Measurements from ENCODE around the gene ISL2. TPM values are rescaled to one million over a fixed set of nuclear protein-coding genes. Genes with fewer than 3 reads are reported as not detected.

Gene ISL2
- total RNA-seq, 2 donors from 2014 or later = 0.35 TPM; not detected in 1

GRCh38 chr15:76363251-76363650, 26.7 kb downstream of the ISL2 start:
- Mint-ChIP-seq H3K36me3 (ENCODE audit: low read depth) (peaks cover 7% of the 10 kb centered on the region), H3K9me3 (no peaks in the 10 kb centered on the region), H3K4me3 (no peak overlapping the region), H3K4me1 (no peaks in the 10 kb centered on the region), H3K27ac (no peak overlapping the region), H3K27me3 (no peaks in the 10 kb centered on the region)
- no peak for ATAC-seq (replicated peaks)

DNA sequence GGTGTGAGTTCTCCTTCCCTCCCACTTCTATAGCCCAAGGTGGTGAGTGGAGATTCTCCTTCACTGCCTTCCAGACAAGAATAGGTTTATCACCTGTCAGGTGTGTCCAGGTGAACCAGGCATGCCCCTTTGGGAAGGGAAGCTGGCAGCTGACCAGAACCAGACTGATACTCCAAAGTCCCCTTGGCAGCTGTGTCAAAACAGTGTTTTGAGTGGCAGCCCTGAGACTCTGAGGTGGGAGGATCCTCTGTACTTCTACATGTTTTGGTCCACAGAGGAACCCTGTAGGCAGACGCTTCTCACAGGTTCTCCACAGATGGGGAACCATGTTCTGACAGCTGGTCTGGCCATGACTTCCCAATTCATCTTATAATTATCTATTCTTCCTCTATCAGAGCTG, 30.1 kb downstream of the ISL2 start:
- Mint-ChIP-seq H3K27me3 (no peaks in the 10 kb centered on the region), H3K4me1 (peaks cover 4% of the 10 kb centered on the region), H3K27ac (no peak overlapping the region), H3K4me3 (no peak overlapping the region), H3K9me3 (no peaks in the 10 kb centered on the region), H3K36me3 (ENCODE audit: low read depth) (peaks cover 7% of the 10 kb centered on the region)
- no peak for ATAC-seq (replicated peaks)

- H3K9me3 Mint-ChIP-seq = no peaks in the 10 kb centered on the region
- no peak for ATAC-seq (replicated peaks)
- no peaks in the 10 kb centered on the region for H3K27me3 Mint-ChIP-seq
- no peak overlapping the region for H3K27ac Mint-ChIP-seq
- H3K4me3 Mint-ChIP-seq = no peak overlapping the region
- peaks cover 4% of the 10 kb centered on the region for H3K4me1 Mint-ChIP-seq
- H3K36me3 Mint-ChIP-seq (ENCODE audit: low read depth) = peaks cover 21% of the 10 kb centered on the region
Observed at GRCh38 chr15:76368122-76368621, 31.6 kb downstream of the ISL2 start.

GRCh38 chr15:76376029-76376428, 39.5 kb downstream of the ISL2 start:
- Mint-ChIP-seq H3K9me3 (no peaks in the 10 kb centered on the region), H3K27me3 (no peaks in the 10 kb centered on the region), H3K4me3 (no peak overlapping the region), H3K36me3 (ENCODE audit: low read depth) (peaks cover 48% of the 10 kb centered on the region), H3K4me1 (no peaks in the 10 kb centered on the region), H3K27ac (no peak overlapping the region)
- ATAC-seq (replicated peaks) = no peak

GRCh38 chr15:76376816-76377215, 40.2 kb downstream of the ISL2 start:
- no peak overlapping the region for H3K4me3 Mint-ChIP-seq
- no peaks in the 10 kb centered on the region for H3K9me3 Mint-ChIP-seq
- H3K4me1 Mint-ChIP-seq = no peaks in the 10 kb centered on the region
- ATAC-seq (replicated peaks) = no peak
- H3K27me3 Mint-ChIP-seq = no peaks in the 10 kb centered on the region
- H3K27ac Mint-ChIP-seq = no peak overlapping the region
- H3K36me3 Mint-ChIP-seq (ENCODE audit: low read depth) = peaks cover 52% of the 10 kb centered on the region

DNA sequence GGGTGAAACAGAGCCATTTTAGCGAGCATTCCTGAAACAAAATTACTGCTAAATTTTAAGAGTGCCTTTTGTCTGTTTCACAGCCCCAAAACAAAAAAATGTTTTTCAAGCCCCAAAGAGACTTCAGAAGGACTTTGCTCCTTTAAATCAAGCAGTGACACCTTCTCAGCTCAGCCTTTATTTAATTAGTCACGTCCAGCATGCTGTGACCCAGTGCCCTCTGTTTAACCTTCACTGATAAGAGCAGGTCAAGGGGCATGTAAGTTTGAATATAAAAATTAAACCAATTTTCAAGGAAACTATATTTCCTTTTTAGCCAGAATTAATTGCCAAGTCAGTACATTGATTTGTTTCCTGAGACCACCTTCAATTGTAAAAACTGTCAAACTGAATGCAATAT, 40.6 kb downstream of the ISL2 start:
- H3K27me3 Mint-ChIP-seq = no peaks in the 10 kb centered on the region
- no peak overlapping the region for H3K4me3 Mint-ChIP-seq
- H3K9me3 Mint-ChIP-seq = no peaks in the 10 kb centered on the region
- H3K36me3 Mint-ChIP-seq (ENCODE audit: low read depth) = peaks cover 48% of the 10 kb centered on the region
- no peak overlapping the region for H3K27ac Mint-ChIP-seq
- no peaks in the 10 kb centered on the region for H3K4me1 Mint-ChIP-seq
- no peak for ATAC-seq (replicated peaks)

DNA sequence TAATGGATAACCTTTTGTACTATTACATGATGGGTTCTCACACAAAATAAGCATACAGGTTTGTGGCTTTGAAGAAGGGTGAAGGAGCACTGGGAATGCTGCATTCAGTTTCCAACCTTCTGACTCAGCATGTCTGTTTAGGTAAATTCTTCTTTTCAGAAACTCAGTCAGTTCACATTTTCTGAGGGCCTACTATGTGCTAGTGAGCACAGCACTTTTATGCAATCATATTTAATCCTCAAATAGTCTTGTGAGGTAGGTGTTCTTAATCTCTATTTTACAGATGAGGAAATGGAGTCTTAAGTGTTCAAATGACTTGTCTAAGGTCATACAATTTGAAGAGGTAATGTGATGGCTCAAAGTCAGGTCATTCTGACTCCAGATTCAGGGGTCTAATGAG, 41.2 kb downstream of the ISL2 start:
- H3K27ac Mint-ChIP-seq = no peak overlapping the region
- no peak for ATAC-seq (replicated peaks)
- peaks cover 43% of the 10 kb centered on the region for H3K36me3 Mint-ChIP-seq (ENCODE audit: low read depth)
- H3K9me3 Mint-ChIP-seq = no peaks in the 10 kb centered on the region
- no peaks in the 10 kb centered on the region for H3K4me1 Mint-ChIP-seq
- no peaks in the 10 kb centered on the region for H3K27me3 Mint-ChIP-seq
- H3K4me3 Mint-ChIP-seq = no peak overlapping the region

DNA sequence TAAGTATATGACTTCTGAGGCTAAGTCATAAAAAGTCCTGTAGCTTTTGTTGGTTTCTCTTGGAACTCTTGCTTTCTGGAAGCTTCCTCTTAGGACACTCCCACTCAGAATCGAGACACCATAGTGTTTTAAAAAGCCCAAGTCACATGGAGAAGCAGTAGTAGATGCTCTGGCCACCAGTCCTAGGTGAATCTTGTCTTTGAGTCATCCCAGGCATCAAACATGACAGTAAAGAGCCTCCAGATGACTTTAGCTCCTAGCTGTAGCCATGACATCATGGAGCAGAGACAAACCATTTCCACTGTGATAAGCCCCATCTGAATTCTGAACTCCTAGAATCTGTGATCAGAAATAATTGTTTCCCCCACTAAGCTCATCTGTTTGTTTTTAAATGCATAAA, 42.1 kb downstream of the ISL2 start:
- no peaks in the 10 kb centered on the region for H3K4me1 Mint-ChIP-seq
- H3K4me3 Mint-ChIP-seq = no peak overlapping the region
- no peak overlapping the region for H3K27ac Mint-ChIP-seq
- no peaks in the 10 kb centered on the region for H3K9me3 Mint-ChIP-seq
- peaks cover 34% of the 10 kb centered on the region for H3K36me3 Mint-ChIP-seq (ENCODE audit: low read depth)
- H3K27me3 Mint-ChIP-seq = no peaks in the 10 kb centered on the region
- peak; percentile 44 for ATAC-seq (replicated peaks)

- peaks cover 30% of the 10 kb centered on the region for H3K36me3 Mint-ChIP-seq (ENCODE audit: low read depth)
- H3K27ac Mint-ChIP-seq = no peak overlapping the region
- no peak for ATAC-seq (replicated peaks)
- no peaks in the 10 kb centered on the region for H3K4me1 Mint-ChIP-seq
- no peaks in the 10 kb centered on the region for H3K27me3 Mint-ChIP-seq
- no peaks in the 10 kb centered on the region for H3K9me3 Mint-ChIP-seq
- H3K4me3 Mint-ChIP-seq = no peak overlapping the region
Observed at GRCh38 chr15:76380249-76380648, 43.7 kb downstream of the ISL2 start.

- Mint-ChIP-seq H3K36me3 (ENCODE audit: low read depth) (peaks cover 30% of the 10 kb centered on the region), H3K27me3 (no peaks in the 10 kb centered on the region), H3K27ac (no peak overlapping the region), H3K9me3 (no peaks in the 10 kb centered on the region), H3K4me3 (no peak overlapping the region), H3K4me1 (no peaks in the 10 kb centered on the region)
- no peak for ATAC-seq (replicated peaks)
Observed at GRCh38 chr15:76381366-76381765, 44.8 kb downstream of the ISL2 start.

GRCh38 chr15:76382987-76383728, 46.6 kb downstream of the ISL2 start:
- Mint-ChIP-seq H3K4me3 (no peak overlapping the region), H3K36me3 (ENCODE audit: low read depth) (peaks cover 27% of the 10 kb centered on the region), H3K9me3 (no peaks in the 10 kb centered on the region), H3K27me3 (no peaks in the 10 kb centered on the region), H3K27ac (peak overlapping the region; percentile 13), H3K4me1 (no peaks in the 10 kb centered on the region)
- ATAC-seq (replicated peaks) = peak; percentile 77

DNA sequence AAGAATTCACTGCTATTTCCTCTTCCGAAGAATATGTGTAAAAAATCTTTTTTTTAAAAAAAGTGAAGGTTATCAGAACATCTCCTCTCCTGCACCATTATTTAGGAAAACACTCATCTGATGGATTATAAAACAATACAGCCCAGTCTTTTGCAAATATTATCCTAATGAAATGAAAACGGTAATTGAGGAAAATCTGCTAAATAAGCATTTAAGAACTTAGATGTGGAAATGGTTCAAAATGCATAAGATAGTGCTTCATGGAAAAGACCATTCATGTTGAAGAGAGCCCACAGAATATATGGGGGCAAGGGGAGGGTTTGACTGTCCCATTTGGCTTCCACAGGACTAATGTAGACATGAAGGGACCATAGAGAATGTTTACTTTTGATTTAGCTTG, 47.8 kb downstream of the ISL2 start:
- no peak overlapping the region for H3K4me3 Mint-ChIP-seq
- H3K36me3 Mint-ChIP-seq (ENCODE audit: low read depth) = peaks cover 16% of the 10 kb centered on the region
- no peak overlapping the region for H3K27ac Mint-ChIP-seq
- H3K27me3 Mint-ChIP-seq = no peaks in the 10 kb centered on the region
- no peak for ATAC-seq (replicated peaks)
- no peaks in the 10 kb centered on the region for H3K4me1 Mint-ChIP-seq
- no peaks in the 10 kb centered on the region for H3K9me3 Mint-ChIP-seq

DNA sequence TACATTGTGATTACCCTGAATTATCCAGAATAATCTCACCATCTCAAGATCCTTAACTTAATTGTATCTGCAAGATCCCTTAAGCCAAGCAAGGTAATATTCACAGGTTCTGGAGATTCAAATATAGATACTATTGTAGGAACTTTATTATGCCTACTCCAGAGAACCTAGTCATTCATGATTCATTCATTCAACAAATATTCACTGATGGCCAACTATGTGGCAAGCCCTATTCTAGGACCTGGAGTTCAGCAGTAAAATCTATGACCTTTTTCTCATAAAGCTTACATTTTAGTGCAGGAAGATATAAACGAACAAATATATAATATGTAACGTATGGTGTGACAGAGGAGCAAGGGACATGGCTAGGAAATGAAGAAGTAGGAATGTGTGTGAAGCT, 49.6 kb downstream of the ISL2 start:
- Mint-ChIP-seq H3K4me1 (no peaks in the 10 kb centered on the region), H3K4me3 (no peak overlapping the region), H3K36me3 (ENCODE audit: low read depth) (peaks cover 5% of the 10 kb centered on the region), H3K9me3 (no peaks in the 10 kb centered on the region), H3K27ac (no peak overlapping the region), H3K27me3 (no peaks in the 10 kb centered on the region)
- no peak for ATAC-seq (replicated peaks)

- H3K9me3 Mint-ChIP-seq = no peaks in the 10 kb centered on the region
- no peak overlapping the region for H3K4me3 Mint-ChIP-seq
- no peaks in the 10 kb centered on the region for H3K27me3 Mint-ChIP-seq
- no peak for ATAC-seq (replicated peaks)
- H3K27ac Mint-ChIP-seq = no peak overlapping the region
- no peaks in the 10 kb centered on the region for H3K36me3 Mint-ChIP-seq (ENCODE audit: low read depth)
- H3K4me1 Mint-ChIP-seq = no peaks in the 10 kb centered on the region
Observed at GRCh38 chr15:76386926-76387325, 50.4 kb downstream of the ISL2 start.

DNA sequence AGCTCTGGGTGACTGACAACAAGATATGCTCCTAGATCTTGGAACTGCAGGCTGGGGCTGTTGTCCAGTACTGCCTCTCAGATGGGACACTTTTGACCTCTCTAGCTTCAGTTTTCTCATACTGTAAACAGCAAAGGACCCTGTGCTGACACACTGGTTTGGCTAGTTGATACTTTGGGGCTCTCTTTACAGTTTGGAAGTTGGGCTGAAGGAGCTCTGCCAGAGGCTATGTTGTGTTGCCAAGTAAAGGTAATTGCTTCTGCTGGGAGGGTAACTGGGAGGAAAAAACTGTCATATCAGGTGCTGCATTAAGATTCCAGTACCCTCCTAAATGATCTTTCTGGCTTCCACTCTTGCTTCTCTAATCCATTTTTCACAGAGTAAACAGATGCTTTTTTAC, 54.0 kb downstream of the ISL2 start:
- Mint-ChIP-seq H3K4me1 (no peaks in the 10 kb centered on the region), H3K4me3 (no peak overlapping the region), H3K27ac (no peak overlapping the region), H3K27me3 (no peaks in the 10 kb centered on the region), H3K9me3 (no peaks in the 10 kb centered on the region), H3K36me3 (ENCODE audit: low read depth) (no peaks in the 10 kb centered on the region)
- no peak for ATAC-seq (replicated peaks)

DNA sequence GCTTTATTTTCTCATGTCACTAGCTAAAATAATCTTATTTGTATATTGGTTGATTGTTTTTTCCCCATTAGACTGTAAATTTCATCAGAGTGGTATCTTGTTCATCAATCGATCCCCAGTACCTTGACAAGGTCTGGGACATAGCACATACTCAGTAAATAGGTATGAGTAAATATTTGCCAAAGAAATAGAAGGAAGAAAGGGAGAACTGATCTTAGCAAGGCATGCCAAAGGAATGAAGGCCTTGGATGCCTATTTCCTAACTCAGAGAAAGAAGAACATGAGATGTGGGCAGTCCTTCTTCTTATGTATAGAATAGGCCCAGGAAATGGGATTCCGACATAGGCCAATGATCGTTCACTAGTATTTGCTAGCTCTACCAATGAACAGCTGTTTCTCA, 54.7 kb downstream of the ISL2 start:
- no peak for ATAC-seq (replicated peaks)
- Mint-ChIP-seq H3K27me3 (no peaks in the 10 kb centered on the region), H3K27ac (no peak overlapping the region), H3K9me3 (no peaks in the 10 kb centered on the region), H3K4me3 (no peak overlapping the region), H3K36me3 (ENCODE audit: low read depth) (no peaks in the 10 kb centered on the region), H3K4me1 (no peaks in the 10 kb centered on the region)

Measured in activated T-helper 17 cell treated with anti-CD3 and anti-CD28 coated beads, Interleukin-2, amount 50 U/mL, for 72 hours (primary cell).